Measurements from ENCODE around the gene ADM.

ADM gene

DNA sequence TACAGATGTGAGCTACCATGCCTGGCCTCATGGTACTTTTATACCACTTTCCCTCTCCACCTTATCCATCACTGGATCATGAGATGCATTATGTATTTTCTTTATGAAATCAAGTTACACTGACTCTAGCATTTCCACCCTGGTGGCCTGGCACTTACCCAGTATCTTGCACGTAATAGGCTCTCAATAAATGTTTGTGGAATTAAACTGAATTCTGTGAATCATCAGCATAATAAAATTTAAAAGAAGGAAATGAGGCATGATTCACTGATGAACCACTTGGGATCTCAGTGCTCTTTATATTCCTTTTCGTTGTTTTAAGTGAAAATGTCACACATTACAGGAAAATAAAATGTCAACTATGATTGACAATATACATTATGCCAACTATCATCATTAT is 25.1 kb downstream of the ADM start:
- DNase-seq, result no peak

DNA sequence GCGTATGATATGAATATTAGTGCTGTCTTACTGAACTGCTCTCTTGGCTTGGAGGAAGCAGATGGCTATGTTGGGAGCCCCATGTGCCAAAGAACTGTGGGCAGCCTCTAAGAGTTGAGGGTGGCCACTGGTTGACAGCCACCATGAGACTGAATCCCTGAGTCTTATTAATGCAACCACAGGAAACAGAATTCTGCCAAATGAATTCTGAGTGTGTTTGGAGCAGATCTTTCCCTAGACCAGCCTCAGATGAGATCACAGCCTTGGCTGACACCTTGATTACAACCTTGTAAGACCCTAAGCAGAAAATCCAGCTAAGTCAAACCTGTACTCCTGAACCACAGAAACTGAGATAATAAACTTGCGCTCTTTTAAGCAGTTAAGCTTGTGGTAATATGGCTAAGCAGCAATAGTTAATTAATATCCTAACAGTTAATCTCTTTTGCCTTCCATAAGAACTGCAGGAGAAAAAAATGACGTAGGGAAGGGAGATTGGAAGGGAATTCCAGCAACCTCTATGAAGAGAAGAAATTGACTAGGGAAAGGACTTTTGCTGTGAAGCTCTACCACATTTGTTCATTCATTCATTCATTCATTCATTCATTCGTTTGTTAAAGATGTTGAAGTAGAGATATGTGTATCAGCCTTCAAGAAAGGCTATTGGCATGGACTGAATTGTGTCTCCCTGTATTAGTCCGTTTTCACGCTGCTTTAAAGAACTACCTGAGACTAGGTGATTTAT is 26.8 kb downstream of the ADM start:
- DNase-seq, result no peak

DNA sequence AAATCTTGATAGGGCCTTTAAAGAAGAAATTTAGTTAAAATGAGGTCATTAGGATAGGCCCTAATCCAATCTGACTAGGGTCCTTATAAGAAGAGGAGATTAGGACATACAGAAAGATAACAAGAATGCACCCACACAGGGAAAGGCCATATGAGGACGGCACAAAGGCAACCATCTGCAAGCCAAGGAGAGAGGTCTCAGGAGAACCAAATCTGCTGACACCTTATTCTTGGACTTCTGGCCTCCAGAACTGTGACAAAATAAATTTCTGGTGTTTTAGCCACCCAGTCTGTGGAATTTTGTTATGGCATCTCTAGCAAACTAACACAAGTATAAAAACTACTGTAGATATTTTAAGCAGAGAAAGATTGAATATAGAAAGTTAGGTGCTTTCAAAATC is 28.6 kb downstream of the ADM start:
- no peak for DNase-seq

DNA sequence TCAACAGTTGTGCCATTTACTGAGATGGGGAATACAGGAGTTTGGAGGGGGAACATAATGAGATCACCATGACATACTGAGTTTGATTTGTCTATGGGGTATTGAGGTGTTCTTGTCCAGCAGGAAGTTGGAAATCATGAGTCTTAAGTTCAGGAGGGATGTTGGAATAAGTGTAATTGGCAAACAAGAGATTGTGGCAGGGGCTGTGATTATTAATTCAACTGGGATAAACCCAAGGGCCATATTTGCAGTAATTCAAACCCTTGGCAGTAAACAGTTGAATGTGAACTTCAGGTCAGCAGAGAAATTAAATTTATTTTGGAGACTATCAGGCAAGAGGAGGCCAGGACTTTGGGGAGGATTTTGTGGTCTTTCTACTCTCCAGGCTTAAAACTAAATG is 33.4 kb downstream of the ADM start:
- no peak for DNase-seq

DNA sequence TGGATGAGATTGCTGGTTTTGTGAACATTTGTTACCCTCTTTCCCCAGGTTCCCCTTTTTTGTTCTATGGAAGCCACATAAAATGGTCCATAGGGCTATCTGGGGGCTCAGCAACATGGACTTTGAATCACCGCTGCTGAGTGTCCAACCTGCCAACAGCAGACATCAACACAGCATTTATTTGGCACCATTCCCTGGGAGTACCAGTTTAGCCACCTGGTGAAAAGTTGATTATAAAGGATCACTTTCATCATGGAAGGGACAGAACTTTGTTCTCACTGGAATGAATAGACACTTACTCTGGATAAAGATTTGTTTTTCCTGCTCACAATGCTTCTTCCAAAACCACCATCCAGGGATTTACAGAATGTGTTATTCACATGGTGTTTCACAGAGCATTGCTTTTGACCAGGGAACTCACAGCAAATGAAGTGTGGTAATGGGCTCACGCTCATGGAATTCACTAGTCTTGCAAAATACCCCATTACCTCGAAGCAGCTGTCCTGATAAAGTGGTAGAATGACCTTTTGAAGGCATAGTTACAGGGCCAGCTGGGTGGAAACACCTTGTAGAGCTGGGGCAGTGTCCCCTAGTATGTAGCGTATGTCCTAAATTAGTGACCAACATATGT is 43.9 kb downstream of the ADM start:
- no peak for DNase-seq

DNA sequence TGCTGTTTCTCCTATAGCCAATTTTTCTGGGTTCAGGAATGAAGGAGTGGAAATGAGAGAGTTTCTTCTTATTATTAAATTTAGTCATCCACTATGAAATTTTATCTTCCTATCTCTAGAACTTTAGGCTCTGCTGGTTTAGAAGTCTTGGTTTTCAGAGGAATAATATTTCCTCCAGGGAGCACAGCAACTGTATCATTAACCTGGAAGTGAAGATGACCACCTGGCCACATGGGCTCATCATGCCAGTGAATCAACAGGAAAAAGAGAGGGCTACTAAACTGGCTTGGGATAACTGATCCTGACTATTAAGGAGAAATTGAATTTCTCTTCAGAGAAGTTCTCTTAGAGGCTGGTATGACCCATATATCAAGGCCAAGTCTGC is 44.4 kb downstream of the ADM start:
- no peak for DNase-seq

DNA sequence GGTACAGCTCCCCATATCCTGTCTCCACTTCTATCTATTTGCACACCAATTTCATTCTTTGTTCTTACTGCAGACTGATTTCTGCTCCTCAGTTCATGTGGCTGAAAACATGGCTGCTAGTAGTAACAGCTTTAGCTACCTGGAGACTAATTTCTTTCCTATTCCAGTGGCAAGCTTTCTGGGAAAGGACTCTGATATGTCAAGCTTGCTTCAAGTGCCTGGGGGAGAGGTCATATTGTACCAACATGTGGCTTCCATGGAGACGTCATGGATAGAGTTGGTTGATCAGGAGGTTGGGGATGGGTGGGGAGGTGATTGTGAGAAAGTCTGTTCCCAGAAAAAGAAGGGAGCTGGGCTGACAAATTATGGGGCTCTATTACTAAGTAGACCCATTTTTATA is 44.9 kb downstream of the ADM start:
- DNase-seq, result no peak

DNA sequence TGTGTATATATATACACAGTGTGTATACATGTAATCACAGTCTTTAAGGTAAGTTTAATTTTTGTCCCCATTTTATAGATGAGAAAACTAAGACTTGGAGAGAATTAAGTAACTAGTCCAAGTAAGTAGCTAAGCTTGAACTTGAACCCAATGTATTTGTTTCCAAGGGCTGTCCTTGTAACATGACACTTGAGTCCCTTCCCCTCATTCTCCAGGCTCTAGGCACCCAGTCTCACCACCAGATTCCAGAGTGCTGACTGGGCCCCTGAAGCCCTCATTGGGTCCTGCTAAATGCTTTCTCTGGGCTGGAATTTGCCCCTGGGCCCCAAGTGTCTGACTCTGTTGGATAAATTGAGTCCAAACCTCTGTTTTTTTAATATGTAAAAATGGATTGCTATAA is 45.5 kb downstream of the ADM start:
- DNase-seq, result no peak

DNA sequence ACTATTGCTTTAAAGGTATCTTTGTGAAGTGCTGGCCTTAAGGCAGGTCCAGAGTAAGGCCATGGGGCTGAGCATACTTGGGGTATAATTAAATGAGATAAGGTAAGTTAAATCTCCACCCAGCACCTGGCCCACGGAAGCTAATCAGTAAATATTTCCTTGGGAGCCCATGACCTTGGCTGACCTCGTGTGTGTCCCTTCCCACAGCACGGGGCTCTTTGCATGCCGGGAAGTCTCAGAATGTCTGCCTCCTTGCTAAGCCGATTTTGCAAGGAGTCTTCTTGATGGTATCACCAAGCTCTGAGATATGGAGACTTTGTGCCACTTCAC is 46.5 kb downstream of the ADM start:
- no peak for DNase-seq

DNA sequence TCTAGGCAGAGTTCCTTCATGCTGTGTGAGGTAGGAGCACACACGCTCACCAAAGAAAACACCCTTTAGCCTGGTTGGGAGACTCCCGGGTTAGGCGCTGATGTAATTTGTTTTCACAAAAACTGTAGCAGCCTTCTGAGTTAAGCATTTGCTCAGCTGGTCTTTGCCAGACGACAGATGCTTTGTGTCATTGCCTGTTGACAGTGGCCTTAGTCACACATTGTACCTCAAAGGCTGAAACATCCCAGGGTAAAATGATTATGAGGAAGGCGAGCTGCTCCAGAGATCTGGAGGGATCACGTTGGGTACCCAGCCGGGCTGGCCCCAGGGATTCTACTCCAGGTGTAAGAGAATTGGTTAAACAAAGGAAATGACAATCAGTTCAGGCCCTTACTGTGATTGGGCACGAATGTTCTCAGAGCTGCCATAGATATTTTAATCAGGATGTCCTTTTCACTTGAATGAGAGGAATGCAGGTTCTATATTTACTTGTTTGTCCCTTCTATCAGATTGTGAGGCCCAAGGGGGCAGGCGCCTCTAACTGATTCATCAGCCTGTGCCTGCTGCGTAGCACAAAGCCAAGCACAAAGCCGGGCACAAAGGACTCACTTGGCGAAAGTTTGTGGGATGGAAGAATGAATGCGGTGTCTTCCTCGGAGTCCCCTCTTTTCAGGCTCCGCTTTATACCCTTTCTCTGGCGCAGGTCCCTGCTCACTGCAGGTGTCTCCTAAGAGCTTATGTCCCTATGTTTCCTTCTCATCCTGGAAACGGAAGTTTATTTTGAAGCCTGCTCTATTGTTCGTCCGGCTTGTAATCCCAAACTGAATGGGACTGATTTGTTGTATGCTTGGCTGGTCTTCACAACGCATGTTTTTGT is 47.1 kb downstream of the ADM start:
- no peak for DNase-seq

DNA sequence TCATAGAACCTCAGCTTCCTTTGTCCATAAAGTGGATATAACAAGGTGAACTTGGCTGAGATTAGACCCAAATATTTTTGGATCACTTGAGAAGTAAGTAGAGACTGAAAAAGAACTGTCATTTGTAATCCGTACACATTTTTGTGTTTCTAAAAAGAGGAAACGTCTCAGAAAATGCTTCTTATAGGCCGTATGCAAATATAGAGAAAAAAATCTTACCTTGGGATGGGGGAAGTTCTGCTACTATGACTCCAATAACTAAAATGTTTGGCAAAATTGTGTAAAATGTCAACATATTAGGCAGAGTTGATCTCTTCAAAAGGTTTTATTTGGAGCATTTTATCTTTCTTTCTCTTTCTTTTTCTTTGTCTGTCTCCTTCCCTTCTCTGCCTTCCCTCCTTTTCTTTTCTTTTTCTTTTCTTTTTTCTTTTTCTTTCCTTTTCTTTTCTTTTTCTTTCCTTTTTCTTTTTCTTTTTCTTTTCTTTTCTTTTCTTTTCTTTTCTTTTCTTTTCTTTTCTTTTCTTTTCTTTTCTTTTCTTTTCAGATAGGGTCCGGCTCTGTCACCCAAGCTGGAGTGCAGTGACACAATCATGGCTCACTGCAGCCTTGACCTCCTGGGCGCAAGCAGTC is 48.2 kb downstream of the ADM start:
- no peak for DNase-seq

DNA sequence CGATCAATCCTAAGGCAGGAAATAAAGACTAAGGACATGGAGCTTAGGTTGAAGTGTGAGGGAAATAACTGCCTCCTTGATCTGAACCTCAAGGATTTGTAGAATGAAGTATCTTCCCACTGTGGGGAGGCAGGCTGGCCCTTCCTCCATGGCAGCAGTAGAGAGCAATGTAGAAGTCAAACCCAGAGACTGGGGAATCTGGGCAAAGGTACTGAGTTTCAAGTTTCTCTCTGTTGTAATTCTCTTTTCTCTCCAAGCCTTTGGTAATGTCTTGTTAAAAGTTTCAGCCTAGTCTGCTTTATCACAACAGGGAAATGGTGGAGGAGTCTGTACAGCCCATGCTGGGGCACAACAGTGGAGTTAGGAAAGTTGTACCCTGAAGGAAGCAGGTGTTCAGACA is 49.5 kb downstream of the ADM start:
- DNase-seq, result no peak

DNA sequence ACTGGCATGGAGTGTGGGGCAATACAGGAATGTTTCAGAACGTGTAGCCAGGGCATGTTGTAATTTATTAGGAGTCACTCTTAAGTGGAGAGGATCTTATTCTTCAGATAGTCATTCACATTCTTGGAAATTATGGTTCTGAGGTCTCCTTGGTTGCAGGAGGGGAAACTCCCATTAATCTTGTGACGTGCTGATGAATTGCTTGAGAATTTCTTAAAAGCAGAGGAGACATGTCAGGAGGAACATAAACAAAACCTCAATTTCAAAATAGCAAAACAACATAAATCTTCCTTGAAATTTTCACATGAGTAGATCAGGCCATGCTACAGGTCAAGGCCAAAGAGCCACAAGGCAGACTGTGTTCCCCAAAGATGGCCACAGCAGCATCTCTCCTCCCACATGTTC is 50.4 kb downstream of the ADM start:
- no peak for DNase-seq

DNA sequence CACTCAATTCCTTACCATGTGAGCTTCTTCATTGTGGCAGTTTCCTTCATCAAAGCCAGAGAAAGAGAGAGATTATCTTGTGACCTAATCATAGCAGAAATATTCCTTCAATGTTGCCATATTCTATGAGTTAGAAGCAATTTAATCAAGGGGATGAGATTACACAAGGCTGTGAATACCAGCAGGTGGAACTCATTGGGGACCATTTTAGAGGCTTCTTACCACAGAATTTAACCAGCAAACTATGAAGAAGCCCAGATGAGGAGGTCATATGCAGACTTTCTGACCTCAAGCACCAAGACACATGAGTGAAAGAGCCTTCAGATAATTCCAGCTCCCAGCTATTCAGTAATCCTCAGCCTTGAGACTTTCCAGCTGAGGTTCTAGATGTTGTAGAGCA is 51.3 kb downstream of the ADM start:
- DNase-seq, result no peak
